ENCODE data around the gene CDC20B. TPM values are rescaled to one million over a fixed set of nuclear protein-coding genes. Genes with fewer than 3 reads are reported as not detected.
A peak's percentile ranks its signal among the peaks of the same experiment; 100 is the strongest.

CDC20B gene
- total and polyA plus RNA-seq, 3 donors from 2014 or later: 2.8 to 15.6 (median 4.8) TPM

DNA sequence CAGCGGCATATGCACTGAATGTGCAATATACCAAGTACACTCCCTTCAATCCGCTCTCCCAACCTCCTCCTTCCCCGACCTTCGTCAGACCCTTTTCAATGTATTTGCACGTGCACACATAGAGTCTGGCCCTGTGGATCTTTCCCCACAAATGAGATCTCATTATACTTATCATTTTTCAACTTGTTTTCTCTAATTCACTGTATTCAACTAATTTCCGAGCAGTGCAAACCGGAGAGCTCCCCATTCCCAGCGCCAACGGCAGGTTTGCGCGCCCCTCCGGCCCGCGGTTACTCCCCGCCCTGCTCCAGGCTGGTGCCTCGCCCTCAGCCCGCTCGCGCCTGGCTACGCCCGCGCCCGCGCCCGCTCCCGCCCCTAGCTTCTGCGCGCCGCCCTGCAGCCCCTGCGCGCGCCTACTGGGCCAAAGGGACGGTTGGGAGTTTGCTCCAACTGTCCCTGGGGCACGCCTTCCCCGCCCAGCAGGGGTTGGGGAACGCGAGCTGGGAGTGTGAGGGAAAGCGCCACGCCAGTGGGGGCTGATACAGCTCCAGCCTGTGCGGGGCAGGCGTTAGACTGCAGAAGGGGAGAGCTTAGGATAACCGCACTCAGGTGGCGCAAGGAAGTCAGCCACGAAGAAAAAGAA, 3.3 kb upstream of the CDC20B start:
- WGBS, 2 donors: 3 to 6% methylated on average over 36 to 44 of the region's 44 CpGs
- H3K9me3 ChIP-seq: no peaks in the 10 kb centered on the region
- H3K27ac ChIP-seq: no peak overlapping the region
- peak overlapping the region; percentile 15 to 27 for H3K4me3 ChIP-seq
- H3K4me1 ChIP-seq: peaks cover 7% of the 10 kb centered on the region
- H3K27me3 ChIP-seq: no peaks in the 10 kb centered on the region
- no peaks in the 10 kb centered on the region for H3K36me3 ChIP-seq (ENCODE audit: low read depth, missing control alignments)
- peak; percentile 55 for DNase-seq
- intact Hi-C loops (cut with DNase I; ENCODE audit: low total_unique reads): no loop called here
- TF ChIP-seq POLR2A (IDR thresholded peaks at IDR 0.05): no peak
- TF ChIP-seq, protein P1, sequence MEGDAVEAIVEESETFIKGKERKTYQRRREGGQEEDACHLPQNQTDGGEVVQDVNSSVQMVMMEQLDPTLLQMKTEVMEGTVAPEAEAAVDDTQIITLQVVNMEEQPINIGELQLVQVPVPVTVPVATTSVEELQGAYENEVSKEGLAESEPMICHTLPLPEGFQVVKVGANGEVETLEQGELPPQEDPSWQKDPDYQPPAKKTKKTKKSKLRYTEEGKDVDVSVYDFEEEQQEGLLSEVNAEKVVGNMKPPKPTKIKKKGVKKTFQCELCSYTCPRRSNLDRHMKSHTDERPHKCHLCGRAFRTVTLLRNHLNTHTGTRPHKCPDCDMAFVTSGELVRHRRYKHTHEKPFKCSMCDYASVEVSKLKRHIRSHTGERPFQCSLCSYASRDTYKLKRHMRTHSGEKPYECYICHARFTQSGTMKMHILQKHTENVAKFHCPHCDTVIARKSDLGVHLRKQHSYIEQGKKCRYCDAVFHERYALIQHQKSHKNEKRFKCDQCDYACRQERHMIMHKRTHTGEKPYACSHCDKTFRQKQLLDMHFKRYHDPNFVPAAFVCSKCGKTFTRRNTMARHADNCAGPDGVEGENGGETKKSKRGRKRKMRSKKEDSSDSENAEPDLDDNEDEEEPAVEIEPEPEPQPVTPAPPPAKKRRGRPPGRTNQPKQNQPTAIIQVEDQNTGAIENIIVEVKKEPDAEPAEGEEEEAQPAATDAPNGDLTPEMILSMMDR (IDR thresholded peaks at IDR 0.05): peak in 2 of 3 experiments; percentile 21 to 30

DNA sequence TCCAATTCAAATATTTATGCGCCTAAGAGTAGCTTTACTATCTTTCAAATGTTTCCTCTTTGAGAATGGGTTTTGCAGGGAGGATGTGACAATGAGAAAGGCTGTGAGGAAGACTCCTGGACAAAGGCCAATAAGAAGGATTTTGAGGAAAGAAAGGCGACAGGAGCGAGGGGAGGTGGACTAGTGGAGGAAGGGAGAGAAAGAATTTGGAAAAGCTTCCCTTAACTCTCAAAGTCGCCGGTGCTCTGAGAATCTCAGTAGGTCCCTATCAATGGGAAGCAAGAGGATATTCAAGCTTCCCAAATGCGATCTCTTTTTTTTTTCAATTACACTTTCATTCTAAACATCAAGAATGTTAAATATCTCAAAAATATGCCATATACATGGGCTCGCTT, 2.8 kb upstream of the CDC20B start:
- peaks cover 7% of the 10 kb centered on the region for H3K4me1 ChIP-seq
- 16 to 21% methylated on average over 7 of the region's 7 CpGs for WGBS, 2 donors

DNA sequence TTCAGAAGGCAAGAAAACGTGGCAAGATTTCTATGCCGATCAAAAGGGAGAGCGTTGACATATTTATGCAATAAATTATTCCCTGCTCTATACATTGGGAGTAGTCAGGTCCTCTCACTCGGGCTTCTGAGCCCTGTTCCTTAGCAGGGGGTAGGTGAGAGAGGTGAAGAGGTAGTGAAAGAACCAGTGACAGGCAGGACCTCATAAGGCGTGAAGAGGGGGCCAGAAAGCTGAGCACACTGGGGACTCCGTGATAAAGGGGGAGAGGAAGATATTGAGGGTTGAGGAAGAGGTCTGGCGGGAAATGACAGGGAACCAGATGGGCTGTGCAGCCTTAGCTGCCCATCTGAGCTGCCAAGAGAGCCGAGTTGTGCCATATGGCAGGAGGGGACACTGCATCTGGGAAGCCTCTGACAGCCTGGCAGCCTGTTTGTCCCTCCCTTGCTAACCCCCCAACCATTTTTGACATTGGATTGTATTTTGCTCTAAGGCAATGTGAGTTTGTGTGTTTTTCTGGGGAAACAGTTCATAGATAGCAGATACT, 782 bp upstream of the CDC20B start:
- DNase-seq: no peak
- Histone ChIP-seq H3K9me3 (no peaks in the 10 kb centered on the region), H3K36me3 (ENCODE audit: low read depth, missing control alignments) (no peaks in the 10 kb centered on the region), H3K4me1 (peaks cover 7% of the 10 kb centered on the region), H3K4me3 (peak overlapping the region; percentile 29 to 59), H3K27me3 (no peaks in the 10 kb centered on the region), H3K27ac (no peak overlapping the region)
- 7 to 10% methylated on average over 8 of the region's 8 CpGs for WGBS, 2 donors
- intact Hi-C loops (cut with DNase I; ENCODE audit: low total_unique reads): no loop called here
- TF ChIP-seq, protein P1 (IDR thresholded peaks at IDR 0.05): no peak
- TF ChIP-seq POLR2A (IDR thresholded peaks at IDR 0.05): no peak

More for the DNA sequence above, 2.8 kb upstream of the CDC20B start:
- H3K36me3 ChIP-seq (ENCODE audit: low read depth, missing control alignments): no peaks in the 10 kb centered on the region
- TF ChIP-seq POLR2A (IDR thresholded peaks at IDR 0.05): no peak
- TF ChIP-seq, protein P1 (IDR thresholded peaks at IDR 0.05): no peak
- peak overlapping the region; percentile 15 to 27 for H3K4me3 ChIP-seq
- no peaks in the 10 kb centered on the region for H3K27me3 ChIP-seq
- no peaks in the 10 kb centered on the region for H3K9me3 ChIP-seq
- intact Hi-C loops (cut with DNase I; ENCODE audit: low total_unique reads): no loop called here
- no peak overlapping the region for H3K27ac ChIP-seq
- no peak for DNase-seq

DNA sequence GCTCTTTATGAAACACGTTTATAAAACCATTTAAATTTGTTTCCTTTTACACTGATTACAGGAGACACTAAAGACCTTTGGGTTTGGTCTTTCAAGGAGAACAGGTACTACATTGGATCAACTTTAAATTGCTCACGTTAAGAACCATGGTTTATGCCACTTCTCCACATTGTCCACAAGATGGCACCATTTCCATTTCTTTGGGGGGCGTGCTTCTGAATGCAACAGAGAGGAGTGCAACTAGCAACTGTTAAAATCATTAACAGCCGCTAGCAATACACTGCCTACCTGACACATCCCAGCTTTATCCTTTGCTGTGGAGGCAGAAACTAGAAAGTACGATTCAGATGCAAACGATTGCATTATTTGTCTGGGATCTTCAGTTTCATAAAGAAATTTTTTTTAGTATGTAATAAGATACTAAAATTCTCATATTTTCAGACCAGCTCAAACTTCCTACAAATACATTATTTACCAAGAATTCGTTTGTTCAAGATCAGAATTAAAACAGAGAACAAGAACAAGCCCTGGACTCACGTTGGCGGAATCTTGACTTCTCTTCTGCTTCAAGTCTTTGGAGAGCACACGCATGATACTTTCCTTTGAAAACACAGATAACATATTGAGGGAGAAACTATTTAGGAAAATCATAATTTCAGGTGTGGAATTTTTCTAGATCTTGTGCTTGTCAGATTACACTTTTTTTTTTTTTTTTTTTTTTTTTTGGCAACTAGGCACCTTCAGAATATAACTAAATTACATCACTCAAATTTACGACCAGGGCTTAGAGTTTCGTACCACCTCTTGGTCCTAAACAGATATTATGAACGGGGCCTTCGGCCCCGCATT, 702 bp downstream of the CDC20B start:
- H3K27me3 ChIP-seq: no peaks in the 10 kb centered on the region
- peaks cover 7% of the 10 kb centered on the region for H3K4me1 ChIP-seq
- peak; percentile 67 for DNase-seq
- H3K4me3 ChIP-seq: peak overlapping the region in 1 of 2 donors; percentile 59
- no peak overlapping the region for H3K27ac ChIP-seq
- H3K9me3 ChIP-seq: no peaks in the 10 kb centered on the region
- intact Hi-C loops (cut with DNase I; ENCODE audit: low total_unique reads): no loop called here
- TF ChIP-seq, protein P1 (IDR thresholded peaks at IDR 0.05): peak; percentile 73 to 84 (median 79)
- no peak for TF ChIP-seq POLR2A (IDR thresholded peaks at IDR 0.05)
- WGBS, 2 donors: 3 to 6% methylated on average over 15 of the region's 15 CpGs
- no peaks in the 10 kb centered on the region for H3K36me3 ChIP-seq (ENCODE audit: low read depth, missing control alignments)

Data from testis (tissue), 3 donors.